ENCODE results near the gene VMA21.

- TF ChIP-seq CTCF (IDR thresholded peaks at IDR 0.05) (no peak), EZH2 (IDR thresholded peaks at IDR 0.05) (no peak)
Measured at GRCh38 chrX:151391722-151392121, 5.3 kb upstream of the VMA21 start.
